HepG2 (cell line): ENCODE data around the gene PRKCE. TPM values are rescaled to one million over a fixed set of nuclear protein-coding genes. Genes with fewer than 3 reads are reported as not detected.

ENCODE experiments used
- ATAC-seq: fragments of 200-7000 bp; cut with Tn5 transposase; 3 replicates; pipeline ENCODE4 v1.9.1; 2020; ENCODE audit warnings: mild to moderate bottlenecking, moderate library complexity
- BruUV-seq: library from RNA; stranded (reverse); fragments of 400-500 nt; replicated peaks from 2 replicates; lab custom pipeline; 2021; lab: Mats Ljungman, UMichigan
- CTCF ChIA-PET: fragments of 300-600 bp; formaldehyde crosslinking; extraction: SDS; loops from one replicate; lab custom pipeline; 2021; ENCODE audit warnings: low total read pairs, inconsistent platforms, low intra/inter-chr PET ratio; lab: Yijun Ruan, JAX
- POLR2A ChIA-PET: fragments of 350-600 bp; sonication (Branson Sonifier 250); formaldehyde crosslinking; loops from one replicate; lab custom pipeline; 2020; ENCODE audit warnings: antibody characterized with exemption, inconsistent platforms; lab: Yijun Ruan, JAX
- DNase-seq: peaks from one replicate; pipeline ENCODE4 v3.0.0-alpha.2; 2015; ENCODE audit warnings: low spot score
- FAIRE-seq: peaks from 3 replicates; lab custom pipeline; 2011; peaks lifted over from hg19 to GRCh38; lab: Jason Lieb, UNC
- H2AFZ ChIP-seq: one replicate; pipeline ENCODE4 v1.6.1; 2011; ENCODE audit warnings: low read length, inconsistent platforms
- H3K27ac ChIP-seq: fragments of 300-600 bp; 3 replicates; pipeline ENCODE4 v1.8.0; 2011; ENCODE audit warnings: mixed run types, mild to moderate bottlenecking, mixed read lengths, low read length, inconsistent platforms; ENCODE audit not compliant: insufficient read depth; ENCODE audit errors: extremely low read length
- H3K27me3 ChIP-seq, 2 experiments: fragments of 200-600 bp in 1 of 2; 2 replicates in 1 of 2; 3 replicates in 1 of 2; pipeline versions ENCODE4 v1.6.0 to v1.8.0; 2011; ENCODE audit warnings: low read length in 2 of 2, mild to moderate bottlenecking in 2 of 2, moderate library complexity in 2 of 2, inconsistent platforms in 1 of 2; ENCODE audit not compliant: insufficient read depth in 2 of 2, control insufficient read depth in 1 of 2
- H3K36me3 ChIP-seq, 2 experiments: fragments of 200-600 bp in 1 of 2; replicated peaks in 1 of 2; 2 replicates in 1 of 2; 3 replicates in 1 of 2; pipeline versions ENCODE4 v1.5.1 to v1.8.0; 2011; ENCODE audit warnings: low read length in 2 of 2, inconsistent platforms in 1 of 2; ENCODE audit not compliant: insufficient read depth in 2 of 2, control insufficient read depth in 1 of 2
- H3K4me1 ChIP-seq: 2 replicates; pipeline ENCODE4 v1.5.1; 2012; ENCODE audit warnings: low read length, inconsistent platforms; ENCODE audit not compliant: insufficient read depth
- H3K4me2 ChIP-seq: 2 replicates; pipeline ENCODE4 v1.6.0; 2011; ENCODE audit warnings: low read depth, low read length, inconsistent platforms
- H3K4me3 ChIP-seq, 3 experiments: fragments of 200-600 bp in 1 of 3; sonication (generic), shearing (Covaris generic) in 1 of 3; replicated peaks in 1 of 3; 2 replicates each; pipeline ENCODE4 v1.5.1; 2011 to 2016; ENCODE audit warnings: low read length in 3 of 3, inconsistent platforms in 2 of 3, low read depth in 2 of 3, mild to moderate bottlenecking in 2 of 3, control low read depth in 1 of 3, mixed read lengths in 1 of 3; ENCODE audit not compliant: insufficient read depth in 1 of 3
- H3K79me2 ChIP-seq: one replicate; pipeline ENCODE4 v1.6.1; 2011; ENCODE audit warnings: low read length, inconsistent platforms; ENCODE audit not compliant: insufficient read depth
- H3K9ac ChIP-seq: 2 replicates; pipeline ENCODE4 v1.6.0; 2011; ENCODE audit warnings: mild to moderate bottlenecking, low read depth, low read length, inconsistent platforms; ENCODE audit not compliant: insufficient read depth
- H3K9me3 ChIP-seq: 2 replicates; pipeline ENCODE4 v1.5.1; 2012; ENCODE audit warnings: mild to moderate bottlenecking, low read length
- H4K20me1 ChIP-seq: 2 replicates; pipeline ENCODE4 v1.6.0; 2011; ENCODE audit warnings: inconsistent platforms, mild to moderate bottlenecking, low read length, moderate library complexity; ENCODE audit not compliant: insufficient read depth
- HDAC6 ChIP-seq: fragments of 200-600 bp; sonication (generic); IDR thresholded peaks from 2 replicates; pipeline ENCODE4 v1.7.0; 2017; ENCODE audit warnings: mild to moderate bottlenecking, antibody characterized with exemption, low read length, low read depth
- HHEX ChIP-seq: IDR thresholded peaks from 2 replicates; pipeline ENCODE4 v1.6.1; 2016; ENCODE audit warnings: control low read depth
- HNF4G ChIP-seq, 2 experiments: sonication (generic) in 1 of 2; formaldehyde crosslinking in 1 of 2; IDR thresholded peaks; 2 replicates each; pipeline versions ENCODE4 v1.4.0 to v1.6.1; 2011 to 2020; ENCODE audit warnings: borderline replicate concordance in 2 of 2, low read depth in 2 of 2, mild to moderate bottlenecking in 2 of 2, low read length in 1 of 2, missing genetic modification reagents in 1 of 2, moderate library complexity in 1 of 2
- SETDB1 ChIP-seq: sonication (generic); formaldehyde crosslinking; IDR thresholded peaks from 2 replicates; pipeline ENCODE4 v1.5.1; 2020; ENCODE audit warnings: missing genetic modification reagents, mild to moderate bottlenecking, borderline replicate concordance
- ZNF343 ChIP-seq: sonication (generic); formaldehyde crosslinking; IDR thresholded peaks from 2 replicates; pipeline ENCODE4 v1.4.0; 2020; ENCODE audit warnings: mild to moderate bottlenecking, missing genetic modification reagents
- ZNF460 ChIP-seq: sonication (generic); formaldehyde crosslinking; IDR thresholded peaks from 2 replicates; pipeline ENCODE4 v1.5.1; 2020; ENCODE audit warnings: missing genetic modification reagents, mild to moderate bottlenecking, borderline replicate concordance
- ZNF607 ChIP-seq: sonication (generic); formaldehyde crosslinking; IDR thresholded peaks from 2 replicates; pipeline ENCODE4 v1.5.1; 2020; ENCODE audit warnings: missing genetic modification reagents, mild to moderate bottlenecking, borderline replicate concordance
- WGBS: methylation state at CpG from one replicate; pipeline ENCODE4 v1.1.6; 2017; ENCODE audit warnings: low lambda C conversion rate; 5-methylcytosine and 5-hydroxymethylcytosine counted together
- in situ Hi-C: cut with HindIII; loops from 2 replicates; pipeline ENCODE4 v1.10.0; 2017; ENCODE audit warnings: low pct_unique_long_range_greater_than_20kb; ENCODE audit not compliant: extremely low pct_ligation_motif_present
- intact Hi-C: fragments of 100-400 bp; cut with micrococcal nuclease; formaldehyde crosslinking; loops from one replicate; pipeline ENCODE4 v1.10.0; 2022; ENCODE audit not compliant: unreplicated experiment
- polyA plus RNA-seq, 8 experiments: library from polyadenylated mRNA; depleted of rRNA in 3 of 8; stranded (reverse) in 7 of 8; unstranded in 1 of 8; fragments of >200 nt; fragmentation: Illumina TruSeq in 4 of 8; extraction: Trizol in 4 of 8; gene quantifications; 2 replicates each; pipeline versions ENCODE4 v1.2.1 to v1.2.3, GENCODE V29; 2011 to 2016; ENCODE audit warnings: low read depth in 4 of 8, missing spikeins in 1 of 8, mixed read lengths in 1 of 8; ENCODE audit not compliant: insufficient read depth in 1 of 8
- total RNA-seq, 5 experiments: library from RNA; depleted of rRNA; stranded (reverse); fragments of >200 nt; fragmentation: Illumina TruSeq; extraction: Trizol; gene quantifications; 2 replicates each; pipeline ENCODE4 v1.2.3, GENCODE V29; 2016; ENCODE audit warnings: low read depth in 1 of 5
- TF ChIP-seq, protein P1 (sequence below): sonication (generic); IDR thresholded peaks from 2 replicates; pipeline ENCODE4 v1.6.1; 2016; ENCODE audit warnings: low read depth, borderline replicate concordance
- TF ChIP-seq, protein P2 (sequence below): sonication (generic); formaldehyde crosslinking; IDR thresholded peaks from 2 replicates; pipeline ENCODE4 v1.4.0; 2020; ENCODE audit warnings: missing genetic modification reagents
- TF ChIP-seq, protein P3 (sequence below): sonication (generic); formaldehyde crosslinking; IDR thresholded peaks from 2 replicates; pipeline ENCODE4 v1.4.0; 2020; ENCODE audit warnings: missing genetic modification reagents, low read depth, mild to moderate bottlenecking, borderline replicate concordance
- TF ChIP-seq, protein P4 (sequence below): sonication (generic); formaldehyde crosslinking; IDR thresholded peaks from 2 replicates; pipeline ENCODE4 v1.4.0; 2020; ENCODE audit warnings: mild to moderate bottlenecking, missing genetic modification reagents

Gene PRKCE
- total and polyA plus RNA-seq, 2 of the 13 experiments (the other 11 are each of a cell fraction or from before 2014, with no cell fraction given), result 1.0 to 3.9 TPM

DNA sequence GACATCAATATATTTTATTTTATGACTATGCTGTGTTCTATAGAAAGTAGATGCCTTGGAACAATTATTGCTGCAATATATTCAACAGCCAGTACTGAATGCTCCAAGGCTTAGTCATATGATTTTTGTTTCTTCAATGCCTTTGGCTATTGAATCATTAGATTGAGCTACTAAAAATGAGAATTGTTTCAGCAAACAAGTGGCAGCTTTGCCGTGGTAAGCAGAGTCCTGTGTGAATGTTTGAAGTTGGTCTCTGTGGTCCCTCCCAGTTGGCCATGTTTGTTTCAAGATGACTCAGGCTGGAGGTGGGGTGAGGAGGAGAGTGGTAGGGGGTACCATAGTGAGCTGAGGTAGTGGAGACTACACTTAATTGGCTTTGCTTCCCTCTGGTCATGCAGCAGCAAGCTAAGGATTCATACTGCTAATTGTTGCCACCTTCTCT is 447.2 kb downstream of the PRKCE start:
- no peak for ATAC-seq
- POLR2A ChIA-PET, result interaction anchor here (0.6 kb wide), 1 partner anchor 199 kb away, joined by 3 read pairs; the partner anchor contains the start of gene EPAS1
- peaks cover 5% of the 10 kb centered on the region; the same call in 1 of the 2 replicates for H3K4me1 ChIP-seq
- H3K27me3 ChIP-seq, result no peaks in the 10 kb centered on the region
- H3K27ac ChIP-seq, result no peak overlapping the region
- BruUV-seq, result no TSS peak
- 7% methylated on average over 1 of the region's 1 CpG for WGBS
- H3K36me3 ChIP-seq, result no peaks in the 10 kb centered on the region
- no peaks in the 10 kb centered on the region for H3K9me3 ChIP-seq
- CTCF ChIA-PET, result no interaction called here
- H2AFZ ChIP-seq, result no peak overlapping the region
- in situ Hi-C loops (no loop called here), intact Hi-C loops (no loop called here)
- H3K4me2 ChIP-seq, result no peak overlapping the region
- H3K4me3 ChIP-seq, result no peak overlapping the region
- H4K20me1 ChIP-seq, result no peaks in the 10 kb centered on the region
- TF ChIP-seq, protein P1, sequence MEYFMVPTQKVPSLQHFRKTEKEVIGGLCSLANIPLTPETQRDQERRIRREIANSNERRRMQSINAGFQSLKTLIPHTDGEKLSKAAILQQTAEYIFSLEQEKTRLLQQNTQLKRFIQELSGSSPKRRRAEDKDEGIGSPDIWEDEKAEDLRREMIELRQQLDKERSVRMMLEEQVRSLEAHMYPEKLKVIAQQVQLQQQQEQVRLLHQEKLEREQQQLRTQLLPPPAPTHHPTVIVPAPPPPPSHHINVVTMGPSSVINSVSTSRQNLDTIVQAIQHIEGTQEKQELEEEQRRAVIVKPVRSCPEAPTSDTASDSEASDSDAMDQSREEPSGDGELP, result no peak
- TF ChIP-seq, protein P2, sequence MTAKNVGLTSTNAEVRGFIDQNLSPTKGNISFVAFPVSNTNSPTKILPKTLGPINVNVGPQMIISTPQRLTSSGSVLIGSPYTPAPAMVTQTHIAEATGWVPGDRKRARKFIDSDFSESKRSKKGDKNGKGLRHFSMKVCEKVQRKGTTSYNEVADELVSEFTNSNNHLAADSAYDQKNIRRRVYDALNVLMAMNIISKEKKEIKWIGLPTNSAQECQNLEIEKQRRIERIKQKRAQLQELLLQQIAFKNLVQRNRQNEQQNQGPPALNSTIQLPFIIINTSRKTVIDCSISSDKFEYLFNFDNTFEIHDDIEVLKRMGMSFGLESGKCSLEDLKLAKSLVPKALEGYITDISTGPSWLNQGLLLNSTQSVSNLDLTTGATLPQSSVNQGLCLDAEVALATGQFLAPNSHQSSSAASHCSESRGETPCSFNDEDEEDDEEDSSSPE (CRISPR knock-in tag), result no peak
- TF ChIP-seq ZNF343, result no peak
- no peak for TF ChIP-seq HDAC6
- TF ChIP-seq ZNF460 (CRISPR knock-in tag), result no peak
- no peak for TF ChIP-seq ZNF607 (CRISPR knock-in tag)
- TF ChIP-seq HNF4G (IDR thresholded peaks at IDR 0.05; ENCODE audit: borderline replicate concordance, low read depth, low read length), result no peak
- TF ChIP-seq HNF4G (CRISPR knock-in tag; IDR thresholded peaks at IDR 0.05; ENCODE audit: borderline replicate concordance, low read depth), result no peak
- TF ChIP-seq, protein P3, sequence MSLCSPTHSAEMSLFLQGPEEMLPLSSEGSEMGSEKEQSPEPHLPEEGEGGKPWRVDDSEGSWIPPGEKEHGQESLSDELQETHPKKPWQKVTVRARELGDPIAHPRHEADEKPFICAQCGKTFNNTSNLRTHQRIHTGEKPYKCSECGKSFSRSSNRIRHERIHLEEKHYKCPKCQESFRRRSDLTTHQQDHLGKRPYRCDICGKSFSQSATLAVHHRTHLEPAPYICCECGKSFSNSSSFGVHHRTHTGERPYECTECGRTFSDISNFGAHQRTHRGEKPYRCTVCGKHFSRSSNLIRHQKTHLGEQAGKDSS (CRISPR knock-in tag), result no peak
- TF ChIP-seq HHEX (CRISPR knock-in tag), result no peak
- TF ChIP-seq, protein P4, sequence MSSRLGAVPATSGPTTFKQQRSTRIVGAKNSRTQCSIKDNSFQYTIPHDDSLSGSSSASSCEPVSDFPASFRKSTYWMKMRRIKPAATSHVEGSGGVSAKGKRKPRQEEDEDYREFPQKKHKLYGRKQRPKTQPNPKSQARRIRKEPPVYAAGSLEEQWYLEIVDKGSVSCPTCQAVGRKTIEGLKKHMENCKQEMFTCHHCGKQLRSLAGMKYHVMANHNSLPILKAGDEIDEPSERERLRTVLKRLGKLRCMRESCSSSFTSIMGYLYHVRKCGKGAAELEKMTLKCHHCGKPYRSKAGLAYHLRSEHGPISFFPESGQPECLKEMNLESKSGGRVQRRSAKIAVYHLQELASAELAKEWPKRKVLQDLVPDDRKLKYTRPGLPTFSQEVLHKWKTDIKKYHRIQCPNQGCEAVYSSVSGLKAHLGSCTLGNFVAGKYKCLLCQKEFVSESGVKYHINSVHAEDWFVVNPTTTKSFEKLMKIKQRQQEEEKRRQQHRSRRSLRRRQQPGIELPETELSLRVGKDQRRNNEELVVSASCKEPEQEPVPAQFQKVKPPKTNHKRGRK (CRISPR knock-in tag), result no peak
- no peak for TF ChIP-seq SETDB1
- no peak for FAIRE-seq
- H3K79me2 ChIP-seq, result no peaks in the 10 kb centered on the region
- no peak overlapping the region for H3K9ac ChIP-seq
- peak; percentile 9 for DNase-seq
